ENCODE measurements around the gene SCNN1B. TPM values are rescaled to one million over a fixed set of nuclear protein-coding genes. Genes with fewer than 3 reads are reported as not detected.

SCNN1B gene
- total RNA-seq, 1 donor from 2014 or later: 16.1 TPM

GRCh38 chr16:23348579-23349469 is 46.7 kb downstream of the SCNN1B start:
- intact Hi-C loops (cut with DNase I): no loop called here
- Histone ChIP-seq H3K9me3 (no peaks in the 10 kb centered on the region), H3K36me3 (no peaks in the 10 kb centered on the region), H3K4me3 (no peak overlapping the region), H3K27ac (no peak overlapping the region), H3K27me3 (no peaks in the 10 kb centered on the region), H3K4me1 (no peaks in the 10 kb centered on the region)
- no peak for DNase-seq (ENCODE audit: low spot score in 2 of 2)
- TF ChIP-seq CTCF (IDR thresholded peaks at IDR 0.05): no peak

GRCh38 chr16:23351360-23351759 is 49.3 kb downstream of the SCNN1B start:
- intact Hi-C loops (cut with DNase I): no loop called here
- H3K4me1 ChIP-seq: no peaks in the 10 kb centered on the region
- no peak for TF ChIP-seq CTCF (IDR thresholded peaks at IDR 0.05)
- H3K36me3 ChIP-seq: no peaks in the 10 kb centered on the region
- H3K27ac ChIP-seq: no peak overlapping the region
- H3K9me3 ChIP-seq: no peaks in the 10 kb centered on the region
- no peaks in the 10 kb centered on the region for H3K27me3 ChIP-seq
- no peak overlapping the region for H3K4me3 ChIP-seq
- no peak for DNase-seq (ENCODE audit: low spot score in 2 of 2)

GRCh38 chr16:23353440-23353839 is 51.3 kb downstream of the SCNN1B start:
- no peaks in the 10 kb centered on the region for H3K4me1 ChIP-seq
- H3K36me3 ChIP-seq: no peaks in the 10 kb centered on the region
- H3K4me3 ChIP-seq: no peak overlapping the region
- H3K27ac ChIP-seq: no peak overlapping the region
- DNase-seq (ENCODE audit: low spot score in 2 of 2): no peak
- no peak for TF ChIP-seq CTCF (IDR thresholded peaks at IDR 0.05)
- H3K27me3 ChIP-seq: no peaks in the 10 kb centered on the region
- no peaks in the 10 kb centered on the region for H3K9me3 ChIP-seq
- intact Hi-C loops (cut with DNase I): no loop called here

GRCh38 chr16:23354246-23354645 is 52.1 kb downstream of the SCNN1B start:
- Histone ChIP-seq H3K27ac (no peak overlapping the region), H3K27me3 (no peaks in the 10 kb centered on the region), H3K4me3 (no peak overlapping the region), H3K36me3 (no peaks in the 10 kb centered on the region), H3K4me1 (no peaks in the 10 kb centered on the region), H3K9me3 (no peaks in the 10 kb centered on the region)
- no peak for DNase-seq (ENCODE audit: low spot score in 2 of 2)
- TF ChIP-seq CTCF (IDR thresholded peaks at IDR 0.05): no peak
- intact Hi-C loops (cut with DNase I): no loop called here

- no peak for TF ChIP-seq CTCF (IDR thresholded peaks at IDR 0.05)
- Histone ChIP-seq H3K27me3 (no peaks in the 10 kb centered on the region), H3K4me3 (no peak overlapping the region), H3K36me3 (no peaks in the 10 kb centered on the region), H3K4me1 (no peaks in the 10 kb centered on the region), H3K27ac (no peak overlapping the region), H3K9me3 (no peaks in the 10 kb centered on the region)
- no peak for DNase-seq (ENCODE audit: low spot score in 2 of 2)
- intact Hi-C loops (cut with DNase I): no loop called here
These were observed 53.1 kb downstream of the SCNN1B start for GRCh38 chr16:23355106-23355670.
